Neuronal stem cell (in vitro differentiated cells): ENCODE measurements around the gene TYW1B.
"Not testable (repeated sequence)": the region's sequence is repeated elsewhere in the genome, so short reads cannot be mapped to it uniquely, and the experiment has no call there.

Experiments
- DNase-seq: peaks from one replicate; pipeline ENCODE4 v3.0.0-alpha.2; 2013; ENCODE audit warnings: low spot score
- H2AFZ ChIP-seq: one replicate; pipeline ENCODE4 v1.6.1; 2013; ENCODE audit warnings: mild to moderate bottlenecking, low read length, inconsistent platforms
- H2AK5ac ChIP-seq: 2 replicates; pipeline ENCODE4 v1.6.1; 2013; ENCODE audit warnings: low read depth, mild to moderate bottlenecking, inconsistent platforms, low read length, moderate library complexity, mixed read lengths
- H2BK120ac ChIP-seq: 2 replicates; pipeline ENCODE4 v1.6.1; 2013; ENCODE audit warnings: low read depth, mild to moderate bottlenecking, inconsistent platforms, low read length, moderate library complexity, mixed read lengths
- H2BK12ac ChIP-seq: one replicate; pipeline ENCODE4 v1.6.1; 2013; ENCODE audit warnings: low read length, inconsistent platforms
- H2BK15ac ChIP-seq: 2 replicates; pipeline ENCODE4 v1.6.1; 2013; ENCODE audit warnings: mild to moderate bottlenecking, low read length, inconsistent platforms, mixed read lengths
- H2BK5ac ChIP-seq: one replicate; pipeline ENCODE4 v1.6.1; 2013; ENCODE audit warnings: inconsistent platforms, mild to moderate bottlenecking, low read length, moderate library complexity
- H3K14ac ChIP-seq: one replicate; pipeline ENCODE4 v1.6.1; 2013; ENCODE audit warnings: low read length, inconsistent platforms
- H3K18ac ChIP-seq: 2 replicates; pipeline ENCODE4 v1.6.1; 2013; ENCODE audit warnings: low read length, inconsistent platforms
- H3K23ac ChIP-seq: 2 replicates; pipeline ENCODE4 v1.6.1; 2013; ENCODE audit warnings: low read depth, mild to moderate bottlenecking, mixed read lengths, low read length, inconsistent platforms; ENCODE audit not compliant: poor library complexity
- H3K27ac ChIP-seq: replicated peaks from 3 replicates; pipeline ENCODE4 v1.5.1; 2013; ENCODE audit warnings: low read length, inconsistent platforms
- H3K27me3 ChIP-seq, 3 experiments: 2 replicates each; pipeline ENCODE4 v1.6.1; 2013; ENCODE audit warnings: low read length in 3 of 3, mild to moderate bottlenecking in 2 of 3, inconsistent platforms in 1 of 3, low read depth in 1 of 3, mixed read lengths in 1 of 3, moderate library complexity in 1 of 3; ENCODE audit not compliant: control insufficient read depth in 3 of 3, insufficient read depth in 3 of 3
- H3K36me3 ChIP-seq, 2 donors: replicated peaks in 1 of 2; 2 replicates each; pipeline ENCODE4 v1.6.1; 2013; ENCODE audit warnings: low read length in 2 of 2; ENCODE audit not compliant: control insufficient read depth in 2 of 2, insufficient read depth in 2 of 2
- H3K4ac ChIP-seq: 2 replicates; pipeline ENCODE4 v1.6.1; 2013; ENCODE audit warnings: inconsistent platforms, mild to moderate bottlenecking, low read length, moderate library complexity
- H3K4me1 ChIP-seq, 2 donors: 1 replicate in 1 of 2; 2 replicates in 1 of 2; pipeline ENCODE4 v1.6.1; 2013; ENCODE audit warnings: low read length in 2 of 2, low read depth in 1 of 2; ENCODE audit not compliant: control insufficient read depth in 2 of 2, insufficient read depth in 1 of 2
- H3K4me2 ChIP-seq: one replicate; pipeline ENCODE4 v1.6.1; 2013; ENCODE audit warnings: mild to moderate bottlenecking, low read length, inconsistent platforms; ENCODE audit not compliant: insufficient read depth, poor library complexity, severe bottlenecking
- H3K4me3 ChIP-seq, 2 donors: 2 replicates each; pipeline ENCODE4 v1.5.1; 2013; ENCODE audit warnings: low read length in 2 of 2, mild to moderate bottlenecking in 2 of 2, inconsistent platforms in 1 of 2, moderate library complexity in 1 of 2
- H3K79me1 ChIP-seq: one replicate; pipeline ENCODE4 v1.6.1; 2013; ENCODE audit warnings: low read depth, mild to moderate bottlenecking, inconsistent platforms, low read length, moderate library complexity
- H3K9ac ChIP-seq: one replicate; pipeline ENCODE4 v1.6.1; 2013; ENCODE audit warnings: mild to moderate bottlenecking, low read depth, low read length, inconsistent platforms; ENCODE audit not compliant: poor library complexity
- H3K9me3 ChIP-seq, 2 donors: replicated peaks in 1 of 2; 2 replicates each; pipeline versions ENCODE3 to v1.6.1; 2013; ENCODE audit warnings: low read length in 2 of 2, mild to moderate bottlenecking in 2 of 2, inconsistent platforms in 1 of 2, low read depth in 1 of 2, mixed read lengths in 1 of 2, moderate library complexity in 1 of 2; ENCODE audit not compliant: control insufficient read depth in 2 of 2, insufficient read depth in 1 of 2
- H4K8ac ChIP-seq: one replicate; pipeline ENCODE4 v1.6.1; 2013; ENCODE audit warnings: low read depth, mild to moderate bottlenecking, inconsistent platforms, low read length, moderate library complexity
- H4K91ac ChIP-seq: one replicate; pipeline ENCODE4 v1.6.1; 2013; ENCODE audit warnings: low read length, low read depth, mild to moderate bottlenecking, inconsistent platforms; ENCODE audit not compliant: poor library complexity
- WGBS, 2 donors: extraction: QIAGEN DNeasy Blood & Tissue Kit; methylation state at CpG; one replicate each; pipeline ENCODE4 v1.1.7; 2013; ENCODE audit warnings: missing lambda C conversion rate in 2 of 2, mixed read lengths in 1 of 2; ENCODE audit not compliant: insufficient read length in 2 of 2, insufficient replicate concordance in 1 of 2; ENCODE audit errors: extremely low coverage in 2 of 2; 5-methylcytosine and 5-hydroxymethylcytosine counted together

Gene TYW1B

DNA sequence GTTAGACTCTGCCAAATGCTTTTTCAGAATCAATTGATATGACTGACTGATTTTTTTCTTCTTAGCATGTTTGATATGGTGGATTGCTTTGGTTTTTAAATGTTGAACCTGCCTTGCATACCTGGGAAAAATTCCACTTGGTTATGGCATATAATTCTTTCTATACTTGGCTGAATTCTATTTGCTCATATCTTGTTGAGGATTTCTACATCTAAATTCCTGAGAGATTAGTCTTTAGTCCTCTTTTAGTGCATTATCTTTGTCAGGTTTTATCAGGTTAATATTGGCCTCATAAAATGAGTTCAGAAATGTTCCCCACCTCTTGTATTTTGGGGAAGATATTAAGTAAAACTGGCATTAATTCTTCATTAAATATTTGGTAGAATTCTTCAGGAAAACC lies 79.4 kb downstream of the TYW1B start:
- not testable (repeated sequence) for H2BK5ac ChIP-seq, DNase-seq, H3K79me1 ChIP-seq, H2AK5ac ChIP-seq, H2BK120ac ChIP-seq, H2BK12ac ChIP-seq, H3K23ac ChIP-seq, H3K36me3 ChIP-seq, H4K91ac ChIP-seq, H3K9ac ChIP-seq, H4K8ac ChIP-seq, H3K18ac ChIP-seq, H3K27ac ChIP-seq, H2AFZ ChIP-seq, H3K4ac ChIP-seq, H3K27me3 ChIP-seq, H3K14ac ChIP-seq, H2BK15ac ChIP-seq, H3K4me2 ChIP-seq, H3K4me1 ChIP-seq, H3K4me3 ChIP-seq, H3K9me3 ChIP-seq

DNA sequence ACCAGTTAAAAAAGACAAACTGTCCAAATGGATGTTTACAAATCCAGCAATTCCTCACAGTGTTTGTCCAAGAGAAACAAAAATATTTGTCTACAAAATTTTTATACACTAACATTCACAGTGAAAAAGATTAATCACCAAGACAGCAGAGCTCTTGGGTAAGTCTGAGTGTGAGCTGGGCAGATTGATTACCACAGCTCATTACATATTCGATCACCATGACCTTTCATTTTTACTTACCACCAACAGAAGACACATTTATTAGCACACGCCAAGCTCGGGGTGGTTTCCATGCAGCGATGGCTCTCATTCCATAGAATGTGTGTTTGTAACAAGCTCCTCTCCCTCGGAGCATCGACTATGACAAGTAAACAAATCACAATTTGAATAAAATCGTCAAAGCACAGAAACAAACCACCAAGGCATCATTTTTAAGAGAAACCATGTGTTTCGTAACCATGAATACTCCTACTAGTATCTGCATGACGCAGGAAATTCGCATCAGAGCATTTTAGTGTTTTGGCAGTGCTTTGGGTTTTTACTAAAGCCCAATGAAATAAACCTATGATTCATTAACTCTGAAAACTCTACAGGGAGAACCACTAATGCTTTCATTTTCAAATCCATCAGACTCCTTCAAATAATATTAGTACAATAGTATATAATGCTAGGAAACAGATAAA lies 83.6 kb downstream of the TYW1B start:
- not testable (repeated sequence) for H3K4me3 ChIP-seq, H2AK5ac ChIP-seq, DNase-seq

DNA sequence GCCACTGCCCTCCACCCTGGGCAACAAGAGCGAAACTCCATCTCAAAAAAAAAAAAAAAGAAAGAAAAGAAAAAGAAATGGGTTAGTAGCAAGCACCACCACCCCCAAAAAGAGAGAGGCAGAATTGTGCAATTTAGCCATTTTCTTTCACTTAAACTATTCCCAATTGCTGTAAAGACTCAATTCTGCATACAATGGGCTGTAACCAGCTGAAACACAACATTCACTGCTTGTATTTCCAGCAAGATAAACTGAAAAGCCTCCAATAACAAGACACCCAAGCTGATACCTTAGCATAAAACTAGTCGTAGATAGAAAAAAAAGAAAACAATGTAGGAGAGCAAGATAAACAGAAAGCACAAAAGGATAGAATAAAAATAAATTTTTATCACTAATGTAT lies 84.2 kb downstream of the TYW1B start:
- H2BK5ac ChIP-seq, H2BK12ac ChIP-seq, H3K4me3 ChIP-seq, H3K27ac ChIP-seq, H4K91ac ChIP-seq, H3K9me3 ChIP-seq, H3K36me3 ChIP-seq, H3K14ac ChIP-seq, H3K79me1 ChIP-seq, H2AK5ac ChIP-seq, H2BK120ac ChIP-seq, H2BK15ac ChIP-seq, DNase-seq, H3K4me1 ChIP-seq, H3K27me3 ChIP-seq, H2AFZ ChIP-seq, H3K18ac ChIP-seq, H4K8ac ChIP-seq, H3K23ac ChIP-seq, H3K4ac ChIP-seq, H3K4me2 ChIP-seq, H3K9ac ChIP-seq: not testable (repeated sequence)
- WGBS, 2 donors = no CpG with 5 or more reads among the region's 2 CpGs

More for the DNA sequence above, 83.6 kb downstream of the TYW1B start:
- H3K4me1 ChIP-seq, H3K79me1 ChIP-seq, H2BK120ac ChIP-seq, H2BK5ac ChIP-seq, H2AFZ ChIP-seq, H3K14ac ChIP-seq, H3K36me3 ChIP-seq, H3K9ac ChIP-seq, H3K23ac ChIP-seq, H4K91ac ChIP-seq, H3K27ac ChIP-seq, H3K18ac ChIP-seq, H2BK15ac ChIP-seq, H3K4ac ChIP-seq, H4K8ac ChIP-seq, H2BK12ac ChIP-seq, H3K4me2 ChIP-seq, H3K9me3 ChIP-seq, H3K27me3 ChIP-seq: not testable (repeated sequence)
- WGBS, 2 donors = no CpG with 5 or more reads among the region's 10 CpGs

DNA sequence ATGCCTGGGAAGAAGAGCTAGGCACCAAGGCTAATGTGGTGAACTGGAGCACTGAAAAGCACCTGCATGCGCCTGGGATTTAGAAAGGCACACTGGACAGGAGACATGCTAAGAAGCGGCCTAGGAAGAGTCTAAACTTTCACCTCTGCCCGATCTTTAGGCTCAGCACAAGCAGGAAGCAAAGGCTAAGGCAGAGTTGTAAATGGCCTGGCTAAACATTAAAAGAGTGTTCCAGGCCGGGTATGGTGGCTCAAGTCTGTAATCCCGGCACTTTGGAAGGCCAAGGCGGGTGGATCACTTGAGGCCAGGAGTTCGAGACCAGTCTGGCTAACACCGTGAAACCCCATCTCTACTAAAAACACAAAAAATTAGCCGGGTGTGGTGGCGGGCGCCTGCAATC lies 88.3 kb downstream of the TYW1B start:
- H3K4me2 ChIP-seq, H2AFZ ChIP-seq, H3K27ac ChIP-seq: not testable (repeated sequence)

More for the DNA sequence above, 88.3 kb downstream of the TYW1B start:
- not testable (repeated sequence) for H3K23ac ChIP-seq, DNase-seq, H3K9me3 ChIP-seq, H3K4ac ChIP-seq, H3K79me1 ChIP-seq, H3K9ac ChIP-seq, H2BK12ac ChIP-seq, H3K4me3 ChIP-seq, H3K27me3 ChIP-seq, H4K91ac ChIP-seq, H2BK120ac ChIP-seq, H2AK5ac ChIP-seq, H2BK15ac ChIP-seq, H3K18ac ChIP-seq, H3K14ac ChIP-seq, H3K4me1 ChIP-seq, H3K36me3 ChIP-seq, H2BK5ac ChIP-seq, H4K8ac ChIP-seq
- no CpG with 5 or more reads among the region's 11 CpGs for WGBS, 2 donors
